ENCODE measurements around the gene RGS9.

DNA sequence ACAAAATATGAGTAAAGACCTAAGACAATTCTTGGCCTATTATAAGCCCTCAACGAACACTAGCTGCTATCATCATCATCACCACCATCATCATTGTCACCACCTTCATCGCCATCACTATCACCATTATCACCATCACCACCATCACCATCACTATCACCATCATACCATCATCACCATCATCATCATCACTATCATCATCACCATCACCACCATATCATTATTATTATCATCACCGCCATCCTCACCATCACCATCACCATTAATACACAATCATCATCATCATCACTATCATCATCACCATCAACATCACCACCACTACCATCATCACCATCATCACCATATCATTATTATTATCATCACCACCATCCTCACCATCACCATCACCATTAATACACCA lies 82.5 kb downstream of the RGS9 start:
- no peak for TF ChIP-seq EZH2 (IDR thresholded peaks at IDR 0.05; ENCODE audit: borderline replicate concordance, insufficient read depth, low read depth, low read length, poor library complexity, severe bottlenecking)
- TF ChIP-seq, protein P1, sequence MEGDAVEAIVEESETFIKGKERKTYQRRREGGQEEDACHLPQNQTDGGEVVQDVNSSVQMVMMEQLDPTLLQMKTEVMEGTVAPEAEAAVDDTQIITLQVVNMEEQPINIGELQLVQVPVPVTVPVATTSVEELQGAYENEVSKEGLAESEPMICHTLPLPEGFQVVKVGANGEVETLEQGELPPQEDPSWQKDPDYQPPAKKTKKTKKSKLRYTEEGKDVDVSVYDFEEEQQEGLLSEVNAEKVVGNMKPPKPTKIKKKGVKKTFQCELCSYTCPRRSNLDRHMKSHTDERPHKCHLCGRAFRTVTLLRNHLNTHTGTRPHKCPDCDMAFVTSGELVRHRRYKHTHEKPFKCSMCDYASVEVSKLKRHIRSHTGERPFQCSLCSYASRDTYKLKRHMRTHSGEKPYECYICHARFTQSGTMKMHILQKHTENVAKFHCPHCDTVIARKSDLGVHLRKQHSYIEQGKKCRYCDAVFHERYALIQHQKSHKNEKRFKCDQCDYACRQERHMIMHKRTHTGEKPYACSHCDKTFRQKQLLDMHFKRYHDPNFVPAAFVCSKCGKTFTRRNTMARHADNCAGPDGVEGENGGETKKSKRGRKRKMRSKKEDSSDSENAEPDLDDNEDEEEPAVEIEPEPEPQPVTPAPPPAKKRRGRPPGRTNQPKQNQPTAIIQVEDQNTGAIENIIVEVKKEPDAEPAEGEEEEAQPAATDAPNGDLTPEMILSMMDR (IDR thresholded peaks at IDR 0.05) = no peak
